EL (cell line): ENCODE results near the gene RHOB.

Experiments used
- DNase-seq: peaks from one replicate; pipeline ENCODE4 v3.0.0-alpha.2; 2016

Gene RHOB

GRCh38 chr2:20439503-20439902 is 7.4 kb upstream of the RHOB start:
- DNase-seq, result no peak

GRCh38 chr2:20440001-20440560 is 6.8 kb upstream of the RHOB start:
- DNase-seq, result no peak

- peak; percentile 55 for DNase-seq
Observed at GRCh38 chr2:20443276-20443920, 3.5 kb upstream of the RHOB start.

GRCh38 chr2:20444101-20444992 is 2.5 kb upstream of the RHOB start:
- DNase-seq, result peak; percentile 25

GRCh38 chr2:20444993-20445910 is 1.6 kb upstream of the RHOB start:
- DNase-seq, result no peak

- DNase-seq, result no peak
Observed at GRCh38 chr2:20446255-20446916, 488 bp upstream of the RHOB start.

- peak; percentile 49 for DNase-seq
Observed at GRCh38 chr2:20447437-20448245, 767 bp downstream of the RHOB start.

- peak; percentile 44 for DNase-seq
Observed at GRCh38 chr2:20448246-20448976, 1.5 kb downstream of the RHOB start.

- DNase-seq, result no peak
Observed at GRCh38 chr2:20448977-20449306, 2.1 kb downstream of the RHOB start.

- DNase-seq, result peak; percentile 43
Observed at GRCh38 chr2:20449501-20450200, 2.8 kb downstream of the RHOB start.

GRCh38 chr2:20450201-20450999 is 3.5 kb downstream of the RHOB start:
- peak; percentile 56 for DNase-seq

GRCh38 chr2:20451000-20451290 is 4.1 kb downstream of the RHOB start:
- no peak for DNase-seq

GRCh38 chr2:20451341-20451740 is 4.5 kb downstream of the RHOB start:
- DNase-seq, result no peak

GRCh38 chr2:20451761-20452499 is 5.1 kb downstream of the RHOB start:
- DNase-seq, result no peak

- DNase-seq, result no peak
Observed at GRCh38 chr2:20452551-20452950, 5.7 kb downstream of the RHOB start.

GRCh38 chr2:20453087-20453486 is 6.2 kb downstream of the RHOB start:
- no peak for DNase-seq

- no peak for DNase-seq
Observed at GRCh38 chr2:20454036-20454981, 7.4 kb downstream of the RHOB start.
